Measurements from ENCODE around the gene ERRFI1.
"Not testable (repeated sequence)": the region's sequence is repeated elsewhere in the genome, so short reads cannot be mapped to it uniquely, and the experiment has no call there.

Gene ERRFI1

DNA sequence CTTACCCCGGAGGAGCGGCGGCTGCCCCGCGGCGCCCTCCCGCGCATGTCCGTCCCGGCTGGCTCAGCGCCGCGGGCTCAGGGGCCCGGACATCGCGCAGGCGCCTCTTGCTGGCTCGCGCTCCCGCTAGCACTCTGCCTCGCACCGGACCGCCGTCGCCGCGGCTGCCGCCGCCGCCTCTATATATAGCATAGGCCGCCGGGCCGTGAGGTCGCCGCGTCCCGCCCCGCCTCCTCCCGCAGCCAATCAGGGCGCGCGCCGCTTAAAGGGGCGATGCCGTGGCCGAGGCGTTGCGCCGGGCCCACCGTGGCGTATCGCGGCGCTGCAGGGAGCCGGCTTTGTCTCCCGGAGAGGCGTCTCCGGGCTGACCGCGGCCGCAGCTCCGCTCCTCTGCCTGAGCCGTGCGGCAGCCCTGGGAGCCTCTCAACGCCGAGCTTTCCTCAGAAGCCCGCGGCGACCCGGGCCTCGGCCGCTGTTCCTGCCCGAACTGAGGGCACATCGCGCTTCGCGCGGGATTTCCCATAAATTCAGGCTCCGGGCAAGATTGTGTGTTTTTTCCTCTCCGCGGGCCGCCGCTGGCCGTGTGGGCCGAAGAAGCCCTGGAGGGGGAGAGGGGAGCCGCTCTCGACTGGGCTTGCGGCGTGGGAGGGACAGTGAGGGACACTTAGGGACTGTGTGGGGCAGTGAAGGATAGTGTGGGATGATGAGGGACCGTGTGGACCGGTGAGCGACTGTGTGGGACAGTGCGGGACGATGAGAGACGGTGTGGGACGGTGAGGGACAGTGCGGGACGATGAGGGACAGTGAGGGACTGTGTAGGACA, at the start of gene ERRFI1:
Gene ERRFI1 (minus strand): TSS at position 157 of the 823 bp plus-strand sequence. CDS start 10,690 bp downstream, outside the sequence.
- DNase-seq (ENCODE audit: low spot score), result peak; percentile 42

- no peak for DNase-seq (ENCODE audit: low spot score)
Observed at GRCh38 chr1:8075511-8076051, 49.5 kb upstream of the ERRFI1 start.

GRCh38 chr1:8073112-8073855, 47.2 kb upstream of the ERRFI1 start:
- no peak for DNase-seq (ENCODE audit: low spot score)

DNA sequence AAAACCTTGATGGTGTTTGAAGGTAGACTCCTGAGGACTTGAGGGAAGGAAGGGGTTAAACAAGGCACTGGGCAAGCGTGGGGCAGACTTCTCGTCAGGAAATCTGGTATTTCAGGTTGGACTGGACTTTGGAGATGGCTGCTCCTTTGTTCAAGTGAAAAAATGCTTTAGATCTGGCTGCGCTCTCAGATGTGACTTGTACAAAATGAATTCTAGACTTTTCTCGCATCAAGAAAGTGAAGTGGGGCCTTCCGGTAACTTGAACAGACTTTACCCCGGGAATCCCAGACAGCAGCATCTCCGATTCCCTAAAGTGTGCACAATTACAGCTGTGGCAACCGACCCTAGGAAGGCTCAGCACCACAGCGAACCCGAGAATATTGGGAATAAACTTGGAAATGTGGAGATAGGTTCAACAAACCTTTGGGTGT, 44.3 kb upstream of the ERRFI1 start:
- DNase-seq (ENCODE audit: low spot score), result no peak

DNA sequence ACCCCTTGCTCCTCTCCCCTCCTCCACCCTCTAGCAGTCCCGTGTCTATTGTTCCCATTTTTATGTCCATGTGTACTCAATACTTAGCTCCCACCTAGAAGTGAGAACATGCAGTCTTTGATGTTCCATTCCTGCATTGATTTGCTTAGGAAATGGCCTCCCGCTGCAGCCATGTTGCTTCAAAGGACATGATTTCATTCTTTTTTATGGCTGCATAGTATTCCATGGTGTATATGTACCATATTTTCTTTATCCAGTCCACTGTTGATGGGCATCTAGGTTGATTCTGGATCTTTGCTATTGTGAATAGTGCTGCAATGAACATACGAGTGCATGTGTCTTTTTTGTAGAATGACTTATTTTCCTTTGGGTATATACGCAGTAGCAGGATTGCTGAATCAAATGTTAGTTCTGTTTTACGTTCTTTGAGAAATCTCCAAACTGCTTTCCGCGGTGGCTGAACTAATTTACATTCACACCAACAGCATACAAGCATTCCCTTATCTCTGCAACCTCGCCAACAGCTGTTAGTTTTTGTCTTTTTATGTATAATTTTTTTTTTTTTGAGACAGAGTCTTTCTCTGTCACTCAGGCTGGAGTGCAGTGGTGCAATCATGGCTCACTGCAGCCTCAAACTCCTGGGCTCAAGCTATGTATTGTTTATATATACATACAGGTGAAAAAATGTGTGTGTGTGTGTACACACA, 43.7 kb upstream of the ERRFI1 start:
- not testable (repeated sequence) for DNase-seq (ENCODE audit: low spot score)

GRCh38 chr1:8065369-8065768, 39.3 kb upstream of the ERRFI1 start:
- DNase-seq (ENCODE audit: low spot score), result no peak

DNA sequence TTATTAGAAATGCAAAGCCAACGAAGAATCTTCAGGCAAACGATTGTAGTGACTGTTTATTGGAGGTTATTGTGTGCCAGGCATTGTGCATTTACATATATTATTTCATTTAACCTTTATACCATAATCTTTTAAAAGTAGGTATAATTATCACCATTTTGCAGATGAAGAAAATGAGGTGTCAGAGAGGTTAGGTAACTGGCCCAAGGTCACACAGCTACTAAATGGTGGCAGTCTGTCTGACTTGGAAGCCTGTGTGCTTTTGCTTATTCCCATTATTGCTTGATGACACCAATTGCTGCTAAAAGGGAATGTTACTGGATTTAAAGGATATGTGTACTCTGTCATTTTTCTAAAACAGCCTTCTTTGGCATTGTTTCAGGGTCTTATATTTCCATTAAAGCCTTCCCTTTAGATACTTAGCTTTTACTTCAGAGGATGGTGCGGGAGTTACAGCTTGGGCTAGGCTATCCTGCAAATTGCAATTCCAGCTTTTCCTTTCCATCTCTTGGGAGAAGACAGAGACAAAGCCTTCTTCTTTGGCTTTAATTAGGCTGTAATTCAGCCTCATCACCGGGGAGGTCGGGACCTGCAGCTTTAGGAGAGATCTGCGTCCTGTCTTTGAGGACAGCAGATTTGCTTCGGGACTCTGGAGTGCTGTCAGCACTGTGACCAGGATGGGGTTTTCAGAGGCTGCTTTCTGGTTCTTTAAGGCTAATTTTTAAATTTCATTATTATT, 37.4 kb upstream of the ERRFI1 start:
- DNase-seq (ENCODE audit: low spot score), result no peak

- DNase-seq (ENCODE audit: low spot score), result no peak
Observed at GRCh38 chr1:8062861-8063260, 36.8 kb upstream of the ERRFI1 start.

- DNase-seq (ENCODE audit: low spot score), result no peak
Observed at GRCh38 chr1:8061673-8062386, 35.7 kb upstream of the ERRFI1 start.

DNA sequence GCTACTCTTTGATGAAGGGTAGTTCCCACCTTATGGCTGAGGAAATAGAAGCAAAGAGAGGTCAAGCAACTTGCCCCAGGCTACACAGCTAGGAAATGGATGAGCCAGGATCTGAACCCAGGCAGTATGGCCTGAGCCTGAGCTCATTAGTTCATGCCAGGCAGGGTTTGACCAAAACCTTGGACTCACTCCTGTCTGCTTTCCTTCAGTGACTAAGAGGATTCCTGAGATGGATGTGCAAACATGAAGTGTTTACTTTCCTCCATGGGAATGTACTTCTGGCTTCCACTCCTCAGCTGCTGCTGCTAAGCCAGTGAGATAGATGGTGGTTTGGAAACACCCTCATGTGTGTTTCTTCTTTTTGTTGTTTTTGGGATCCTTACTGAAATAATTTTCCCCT, 35.1 kb upstream of the ERRFI1 start:
- no peak for DNase-seq (ENCODE audit: low spot score)

DNA sequence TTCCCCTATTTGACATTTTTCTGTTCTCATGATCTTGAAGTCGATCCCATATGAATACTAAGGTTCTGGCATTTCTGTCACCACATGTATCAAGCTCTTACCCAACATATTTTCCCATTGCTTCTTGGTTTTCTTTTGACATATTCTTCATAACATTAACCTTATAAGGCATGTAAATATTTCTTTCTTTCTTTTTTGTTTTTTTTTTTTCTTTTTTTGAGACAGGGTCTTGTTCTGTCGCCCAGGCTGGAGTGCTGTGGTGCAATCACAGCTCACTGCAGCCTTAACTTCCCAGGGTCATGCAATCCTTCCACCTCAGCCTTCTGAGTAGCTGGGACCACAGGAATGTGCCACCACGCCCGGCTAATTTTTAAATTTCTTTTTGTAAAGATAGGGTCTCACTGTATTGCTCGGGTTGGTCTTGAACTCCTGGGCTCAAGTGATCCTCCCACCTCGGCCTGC, 33.1 kb upstream of the ERRFI1 start:
- no peak for DNase-seq (ENCODE audit: low spot score)

DNA sequence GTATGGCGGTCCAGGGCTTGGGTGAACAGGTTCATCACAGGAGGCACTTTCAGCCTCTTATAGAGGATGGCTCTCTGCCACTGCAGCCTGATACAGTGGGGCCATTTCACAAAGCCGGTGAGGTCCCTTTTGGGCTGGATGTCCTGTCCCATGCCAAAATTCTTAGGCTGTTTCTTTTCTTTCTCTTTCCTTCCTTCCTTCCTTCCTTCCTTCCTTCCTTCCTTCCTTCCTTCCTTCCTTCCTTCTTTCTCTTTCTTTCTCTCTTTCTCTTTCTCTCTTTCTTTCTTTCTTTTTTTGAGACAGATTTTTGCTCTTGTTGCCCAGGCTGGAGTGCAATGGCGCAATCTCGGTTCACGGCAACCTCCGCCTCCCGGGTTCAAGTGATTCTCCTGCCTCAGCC, 31.7 kb upstream of the ERRFI1 start:
- DNase-seq (ENCODE audit: low spot score), result not testable (repeated sequence)

DNA sequence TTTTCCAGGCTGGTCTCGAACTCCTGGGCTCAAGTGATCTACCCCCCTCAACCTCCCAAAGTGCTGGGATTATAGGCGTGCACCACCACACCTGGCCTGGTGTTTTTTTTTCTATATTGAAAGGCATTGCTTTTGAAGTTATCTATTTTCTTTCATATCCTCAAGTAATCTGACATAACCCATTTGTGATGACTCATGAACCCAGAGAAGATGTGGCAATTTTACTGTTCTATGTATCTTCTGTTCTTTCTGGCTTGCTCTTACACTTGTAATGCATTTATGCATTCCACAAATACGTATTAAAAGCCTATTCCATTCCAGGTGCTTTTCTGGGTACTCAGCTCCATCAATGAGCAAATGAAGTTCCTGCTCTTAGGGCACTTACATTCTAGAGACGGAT, 29.9 kb upstream of the ERRFI1 start:
- no peak for DNase-seq (ENCODE audit: low spot score)

- DNase-seq (ENCODE audit: low spot score), result no peak
Observed at GRCh38 chr1:8053878-8054567, 27.9 kb upstream of the ERRFI1 start.

DNA sequence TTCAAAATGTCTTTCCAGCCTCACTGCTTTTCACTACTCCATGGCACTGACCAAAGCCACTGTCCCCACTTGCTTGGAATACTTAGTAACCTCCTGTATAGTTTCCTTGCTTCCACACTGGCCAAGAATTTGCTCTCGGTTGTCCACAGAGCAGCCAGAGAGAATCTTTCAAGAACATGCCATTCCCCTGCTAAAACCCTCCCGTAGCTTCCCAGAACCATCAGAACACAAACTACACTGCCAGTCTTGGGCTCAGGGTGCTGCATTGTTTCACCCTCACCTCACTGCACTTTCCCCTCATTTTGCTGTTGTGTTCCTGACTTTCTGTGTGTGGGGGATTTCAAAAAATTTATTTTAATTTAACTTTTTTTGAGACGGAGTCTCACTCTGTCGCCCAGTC, 25.5 kb upstream of the ERRFI1 start:
- no peak for DNase-seq (ENCODE audit: low spot score)

GRCh38 chr1:8049229-8049628, 23.1 kb upstream of the ERRFI1 start:
- DNase-seq (ENCODE audit: low spot score), result not testable (repeated sequence)

- DNase-seq (ENCODE audit: low spot score), result no peak
Observed at GRCh38 chr1:8047686-8048445, 21.8 kb upstream of the ERRFI1 start.

DNA sequence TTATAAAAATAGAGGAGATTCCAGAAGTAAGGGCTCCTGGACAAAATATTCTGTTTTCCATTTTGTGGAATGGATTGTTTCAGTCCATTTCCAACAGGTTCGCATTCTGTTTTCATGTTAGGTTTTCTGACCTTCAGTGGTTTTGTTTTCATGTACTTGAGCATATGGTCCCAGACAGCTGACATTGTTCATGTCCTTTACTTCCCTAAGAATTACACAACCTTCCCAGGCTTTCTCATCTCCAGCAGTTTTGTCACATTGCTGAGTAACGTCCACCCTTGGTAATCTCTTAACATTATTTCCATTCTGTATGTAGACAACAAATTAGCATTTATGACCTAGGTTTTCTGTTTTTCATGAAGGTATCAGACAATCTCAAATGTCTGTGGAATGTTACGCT, 21.0 kb upstream of the ERRFI1 start:
- DNase-seq (ENCODE audit: low spot score), result no peak

DNA sequence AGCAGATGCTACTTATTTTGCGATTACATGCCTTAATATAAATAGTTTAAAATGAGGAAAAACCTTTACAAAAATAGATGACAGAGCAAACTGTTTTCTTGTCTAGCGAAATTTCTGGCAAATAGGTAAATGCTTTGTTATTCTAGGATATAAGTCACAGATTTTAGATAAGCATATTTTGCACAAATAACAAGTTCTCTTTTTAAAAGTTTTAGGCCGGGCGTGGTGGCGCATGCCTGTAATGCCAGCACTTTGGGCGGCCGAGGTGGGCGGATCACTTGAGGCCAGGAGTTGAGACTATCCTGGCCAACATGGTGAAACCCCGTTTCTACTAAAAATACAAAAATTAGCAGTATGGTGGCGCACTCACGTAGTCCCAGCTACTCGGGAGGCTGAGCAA, 20.3 kb upstream of the ERRFI1 start:
- DNase-seq (ENCODE audit: low spot score), result no peak

GRCh38 chr1:8043621-8044020, 17.5 kb upstream of the ERRFI1 start:
- DNase-seq (ENCODE audit: low spot score), result no peak
